ENCODE results near the gene MRS2. TPM values are rescaled to one million over a fixed set of nuclear protein-coding genes. Genes with fewer than 3 reads are reported as not detected.

Gene MRS2
- polyA plus RNA-seq, 1 of the 3 experiments (the other 2 are of a cell fraction): 9.4 TPM

GRCh38 chr6:24472181-24472580, 69.4 kb downstream of the MRS2 start (continued):
- TF ChIP-seq USF1 (IDR thresholded peaks at IDR 0.05; ENCODE audit: borderline replicate concordance, low read depth) (no peak), CHD2 (IDR thresholded peaks at IDR 0.05; ENCODE audit: low read length, partially characterized antibody) (no peak), RXRA (IDR thresholded peaks at IDR 0.05; ENCODE audit: borderline replicate concordance, low read depth) (no peak), EP300 (IDR thresholded peaks at IDR 0.05; ENCODE audit: borderline replicate concordance in 1 of 2, low read depth in 1 of 2, low read length in 1 of 2) (no peak), TCF12 (IDR thresholded peaks at IDR 0.05) (no peak), SMC3 (IDR thresholded peaks at IDR 0.05; ENCODE audit: low read depth, low read length) (no peak)

Small RNA genes within 50 kb of the gene (small RNA-seq; reads per million reads assigned to genes)
- gene RNU6-391P: 0 reads per million in 7 experiments

Other genes starting within 250 kb of the MRS2 start
- gene DCDC2, start 44.9 kb upstream of the MRS2 start, polyA plus RNA-seq (2012; rRNA removed): not detected in 2 replicates
- 0.94 and 1.5 TPM in 2 replicates for gene GPLD1, start 86.6 kb downstream of the MRS2 start, polyA plus RNA-seq (2012; rRNA removed)
- 3.0 and 3.7 TPM in 2 replicates for gene ALDH5A1, start 92.0 kb downstream of the MRS2 start, polyA plus RNA-seq (2012; rRNA removed)
- gene KIAA0319, start 243.3 kb downstream of the MRS2 start, polyA plus RNA-seq (2012; rRNA removed): 0.03 and 0.06 TPM in 2 replicates

Data from SK-N-SH (cell line).